ENCODE results near the gene ZCCHC14.
"Not testable (repeated sequence)": the region's sequence is repeated elsewhere in the genome, so short reads cannot be mapped to it uniquely, and the experiment has no call there.

Gene ZCCHC14

GRCh38 chr16:87503232-87503937 is 10.6 kb upstream of the ZCCHC14 start:
- H3K18ac ChIP-seq (ENCODE audit: low read length); H3K4me3 ChIP-seq (ENCODE audit: low read length in 2 of 2); H2BK12ac ChIP-seq (ENCODE audit: low read length); H3K79me1 ChIP-seq (ENCODE audit: low read depth, low read length); H3K27ac ChIP-seq (replicated peaks; ENCODE audit: low read length); H3K9ac ChIP-seq (ENCODE audit: low read depth, low read length, poor library complexity); H2AK5ac ChIP-seq (ENCODE audit: low read depth, low read length); H3K14ac ChIP-seq (ENCODE audit: low read length); H4K91ac ChIP-seq (ENCODE audit: low read depth, low read length, poor library complexity); H3K36me3 ChIP-seq (replicated peaks in 1 of 2; ENCODE audit: control insufficient read depth in 2 of 2, insufficient read depth in 2 of 2, low read length in 2 of 2); H3K23ac ChIP-seq (ENCODE audit: low read depth, low read length, poor library complexity); H2BK15ac ChIP-seq (ENCODE audit: low read length); H2BK120ac ChIP-seq (ENCODE audit: low read depth, low read length); DNase-seq (ENCODE audit: low spot score); H2AFZ ChIP-seq (ENCODE audit: low read length); H4K8ac ChIP-seq (ENCODE audit: low read depth, low read length); H3K4ac ChIP-seq (ENCODE audit: low read length); H2BK5ac ChIP-seq (ENCODE audit: low read length); H3K27me3 ChIP-seq (ENCODE audit: control insufficient read depth in 3 of 3, insufficient read depth in 3 of 3, low read depth in 1 of 3, low read length in 3 of 3); H3K4me2 ChIP-seq (ENCODE audit: insufficient read depth, low read length, poor library complexity, severe bottlenecking); H3K4me1 ChIP-seq (ENCODE audit: control insufficient read depth in 2 of 2, insufficient read depth in 1 of 2, low read depth in 1 of 2, low read length in 2 of 2): not testable (repeated sequence)
- peaks cover 0 to 11% of the 10 kb centered on the region in 2 donors for H3K9me3 ChIP-seq (replicated peaks in 1 of 2; ENCODE audit: control insufficient read depth in 2 of 2, insufficient read depth in 1 of 2, low read depth in 1 of 2, low read length in 2 of 2)
- WGBS, 2 donors (ENCODE audit: extremely low coverage in 2 of 2, insufficient read length in 2 of 2, insufficient replicate concordance in 1 of 2) = no CpG with 5 or more reads among the region's 18 CpGs

DNA sequence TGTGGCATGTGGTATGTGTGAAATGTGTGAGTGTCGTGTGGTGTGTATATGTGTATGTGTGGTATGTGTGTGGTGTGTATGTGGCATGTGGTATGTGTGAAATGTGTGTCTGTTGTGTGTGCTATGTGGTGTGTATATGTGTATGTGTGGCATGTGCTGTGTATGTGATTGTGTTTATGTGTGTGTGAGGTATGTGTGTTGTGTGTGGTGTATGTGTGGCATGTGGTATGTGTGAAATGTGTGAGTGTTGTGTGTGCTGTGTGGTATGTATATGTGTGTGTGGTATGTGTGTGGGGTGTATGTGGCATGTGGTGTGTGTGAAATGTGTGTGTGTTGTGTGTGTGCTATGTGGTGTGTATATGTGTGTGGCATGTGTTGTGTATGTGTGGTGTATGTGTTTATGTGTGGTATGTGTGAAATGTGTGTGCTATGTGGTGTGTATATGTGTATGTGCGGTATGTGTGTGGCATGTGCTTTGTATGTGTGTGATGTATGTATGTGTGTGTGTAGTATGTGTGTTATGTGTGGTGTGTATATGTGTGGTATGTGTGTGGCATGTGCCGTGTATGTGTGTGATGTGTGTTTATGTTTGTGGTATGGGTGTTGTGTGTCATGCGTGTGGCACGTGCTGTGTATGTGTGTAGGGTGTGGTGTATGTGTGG is 9.6 kb upstream of the ZCCHC14 start:
- H3K27ac ChIP-seq (replicated peaks; ENCODE audit: low read length) = peak overlapping the region; percentile 26
- H3K4me1 ChIP-seq (ENCODE audit: control insufficient read depth in 2 of 2, insufficient read depth in 1 of 2, low read depth in 1 of 2, low read length in 2 of 2) = peaks cover 0 to 3% of the 10 kb centered on the region in 2 donors
- H3K23ac ChIP-seq (ENCODE audit: low read depth, low read length, poor library complexity) = peak overlapping the region; percentile 46
- H3K4me3 ChIP-seq (ENCODE audit: low read length in 2 of 2) = peak overlapping the region in 1 of 2 donors; percentile 68
- H4K8ac ChIP-seq (ENCODE audit: low read depth, low read length) = no peak overlapping the region
- no peak overlapping the region for H2BK120ac ChIP-seq (ENCODE audit: low read depth, low read length)
- H3K14ac ChIP-seq (ENCODE audit: low read length) = peak overlapping the region; percentile 2
- peaks cover 0 to 4% (median 0%) of the 10 kb centered on the region in 3 experiments for H3K27me3 ChIP-seq (ENCODE audit: control insufficient read depth in 3 of 3, insufficient read depth in 3 of 3, low read depth in 1 of 3, low read length in 3 of 3)
- peak overlapping the region; percentile 38 for H3K18ac ChIP-seq (ENCODE audit: low read length)
- no peak overlapping the region for H2AFZ ChIP-seq (ENCODE audit: low read length)
- H3K9ac ChIP-seq (ENCODE audit: low read depth, low read length, poor library complexity) = peak overlapping the region; percentile 73
- peak overlapping the region; percentile 36 for H2BK12ac ChIP-seq (ENCODE audit: low read length)
- peaks cover 0 to 5% of the 10 kb centered on the region in 2 donors for H3K36me3 ChIP-seq (replicated peaks in 1 of 2; ENCODE audit: control insufficient read depth in 2 of 2, insufficient read depth in 2 of 2, low read length in 2 of 2)
- no peak for DNase-seq (ENCODE audit: low spot score)
- 100% methylated on average over 2 to 5 of the region's 5 CpGs for WGBS, 2 donors (ENCODE audit: extremely low coverage in 2 of 2, insufficient read length in 2 of 2, insufficient replicate concordance in 1 of 2)
- no peak overlapping the region for H2BK5ac ChIP-seq (ENCODE audit: low read length)
- peaks cover 0 to 11% of the 10 kb centered on the region in 2 donors for H3K9me3 ChIP-seq (replicated peaks in 1 of 2; ENCODE audit: control insufficient read depth in 2 of 2, insufficient read depth in 1 of 2, low read depth in 1 of 2, low read length in 2 of 2)
- peak overlapping the region; percentile 34 for H4K91ac ChIP-seq (ENCODE audit: low read depth, low read length, poor library complexity)
- no peak overlapping the region for H3K4ac ChIP-seq (ENCODE audit: low read length)
- H3K4me2 ChIP-seq (ENCODE audit: insufficient read depth, low read length, poor library complexity, severe bottlenecking) = no peak overlapping the region
- H2BK15ac ChIP-seq (ENCODE audit: low read length) = no peak overlapping the region
- no peak overlapping the region for H2AK5ac ChIP-seq (ENCODE audit: low read depth, low read length)
- H3K79me1 ChIP-seq (ENCODE audit: low read depth, low read length) = no peaks in the 10 kb centered on the region

DNA sequence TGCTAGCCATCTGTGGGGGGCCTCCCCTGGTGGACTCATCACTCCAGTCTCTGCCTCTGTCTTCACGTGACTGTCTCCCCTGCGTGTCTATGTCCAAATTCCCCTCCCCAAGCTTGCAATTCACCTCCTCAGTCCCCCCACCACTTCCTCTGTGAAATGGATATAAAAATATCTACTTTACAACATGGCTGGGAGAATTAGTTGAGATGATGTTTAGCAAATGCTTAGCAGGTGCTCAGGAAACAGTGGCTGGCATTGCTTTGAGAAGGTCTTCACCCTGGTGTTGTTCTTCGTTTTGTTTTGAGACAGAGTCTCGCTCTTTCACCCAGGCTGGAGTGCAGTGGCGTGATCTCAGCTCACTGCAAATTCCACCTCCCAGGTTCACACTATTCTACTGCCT is 8.3 kb upstream of the ZCCHC14 start:
- Histone ChIP-seq H3K27ac (replicated peaks; ENCODE audit: low read length) (no peak overlapping the region), H3K36me3 (replicated peaks in 1 of 2; ENCODE audit: control insufficient read depth in 2 of 2, insufficient read depth in 2 of 2, low read length in 2 of 2) (peaks cover 0 to 5% of the 10 kb centered on the region in 2 donors)

GRCh38 chr16:87499189-87499486 is 6.3 kb upstream of the ZCCHC14 start:
- no peak overlapping the region for H2BK120ac ChIP-seq (ENCODE audit: low read depth, low read length)
- no peak overlapping the region for H4K8ac ChIP-seq (ENCODE audit: low read depth, low read length)
- no peak for DNase-seq (ENCODE audit: low spot score)
- H3K9me3 ChIP-seq (replicated peaks in 1 of 2; ENCODE audit: control insufficient read depth in 2 of 2, insufficient read depth in 1 of 2, low read depth in 1 of 2, low read length in 2 of 2) = peaks cover 0 to 11% of the 10 kb centered on the region in 2 donors
- H3K36me3 ChIP-seq (replicated peaks in 1 of 2; ENCODE audit: control insufficient read depth in 2 of 2, insufficient read depth in 2 of 2, low read length in 2 of 2) = peaks cover 0 to 5% of the 10 kb centered on the region in 2 donors
- no peak overlapping the region for H3K23ac ChIP-seq (ENCODE audit: low read depth, low read length, poor library complexity)
- no peaks in the 10 kb centered on the region for H3K79me1 ChIP-seq (ENCODE audit: low read depth, low read length)
- H3K4ac ChIP-seq (ENCODE audit: low read length) = no peak overlapping the region
- WGBS, 2 donors (ENCODE audit: extremely low coverage in 2 of 2, insufficient read length in 2 of 2, insufficient replicate concordance in 1 of 2) = no CpG with 5 or more reads among the region's 2 CpGs
- no peak overlapping the region for H2AK5ac ChIP-seq (ENCODE audit: low read depth, low read length)
- no peak overlapping the region for H2BK12ac ChIP-seq (ENCODE audit: low read length)
- H2BK5ac ChIP-seq (ENCODE audit: low read length) = no peak overlapping the region
- H3K18ac ChIP-seq (ENCODE audit: low read length) = no peak overlapping the region
- no peak overlapping the region for H2BK15ac ChIP-seq (ENCODE audit: low read length)
- no peak overlapping the region for H2AFZ ChIP-seq (ENCODE audit: low read length)
- no peak overlapping the region for H3K14ac ChIP-seq (ENCODE audit: low read length)
- peaks cover 0 to 4% (median 0%) of the 10 kb centered on the region in 3 experiments for H3K27me3 ChIP-seq (ENCODE audit: control insufficient read depth in 3 of 3, insufficient read depth in 3 of 3, low read depth in 1 of 3, low read length in 3 of 3)
- H3K4me3 ChIP-seq (ENCODE audit: low read length in 2 of 2) = no peak overlapping the region
- no peak overlapping the region for H3K4me2 ChIP-seq (ENCODE audit: insufficient read depth, low read length, poor library complexity, severe bottlenecking)
- no peak overlapping the region for H3K9ac ChIP-seq (ENCODE audit: low read depth, low read length, poor library complexity)
- no peak overlapping the region for H3K27ac ChIP-seq (replicated peaks; ENCODE audit: low read length)
- no peak overlapping the region for H4K91ac ChIP-seq (ENCODE audit: low read depth, low read length, poor library complexity)
- H3K4me1 ChIP-seq (ENCODE audit: control insufficient read depth in 2 of 2, insufficient read depth in 1 of 2, low read depth in 1 of 2, low read length in 2 of 2) = peaks cover 0 to 3% of the 10 kb centered on the region in 2 donors

More for the DNA sequence above, 8.3 kb upstream of the ZCCHC14 start:
- Histone ChIP-seq H3K4me2 (ENCODE audit: insufficient read depth, low read length, poor library complexity, severe bottlenecking) (no peak overlapping the region), H4K91ac (ENCODE audit: low read depth, low read length, poor library complexity) (no peak overlapping the region), H2BK12ac (ENCODE audit: low read length) (no peak overlapping the region), H2BK5ac (ENCODE audit: low read length) (no peak overlapping the region), H3K79me1 (ENCODE audit: low read depth, low read length) (no peaks in the 10 kb centered on the region), H2BK15ac (ENCODE audit: low read length) (no peak overlapping the region), H3K23ac (ENCODE audit: low read depth, low read length, poor library complexity) (no peak overlapping the region), H3K27me3 (ENCODE audit: control insufficient read depth in 3 of 3, insufficient read depth in 3 of 3, low read depth in 1 of 3, low read length in 3 of 3) (peaks cover 0 to 4% (median 0%) of the 10 kb centered on the region in 3 experiments), H2AFZ (ENCODE audit: low read length) (no peak overlapping the region), H3K4ac (ENCODE audit: low read length) (no peak overlapping the region), H3K9ac (ENCODE audit: low read depth, low read length, poor library complexity) (no peak overlapping the region), H3K14ac (ENCODE audit: low read length) (no peak overlapping the region), H3K4me1 (ENCODE audit: control insufficient read depth in 2 of 2, insufficient read depth in 1 of 2, low read depth in 1 of 2, low read length in 2 of 2) (peaks cover 0 to 3% of the 10 kb centered on the region in 2 donors), H3K4me3 (ENCODE audit: low read length in 2 of 2) (no peak overlapping the region), H3K9me3 (replicated peaks in 1 of 2; ENCODE audit: control insufficient read depth in 2 of 2, insufficient read depth in 1 of 2, low read depth in 1 of 2, low read length in 2 of 2) (peaks cover 0 to 11% of the 10 kb centered on the region in 2 donors), H3K18ac (ENCODE audit: low read length) (no peak overlapping the region), H2BK120ac (ENCODE audit: low read depth, low read length) (no peak overlapping the region), H2AK5ac (ENCODE audit: low read depth, low read length) (no peak overlapping the region), H4K8ac (ENCODE audit: low read depth, low read length) (no peak overlapping the region)
- WGBS, 2 donors (ENCODE audit: extremely low coverage in 2 of 2, insufficient read length in 2 of 2, insufficient replicate concordance in 1 of 2) = no CpG with 5 or more reads among the region's 5 CpGs
- no peak for DNase-seq (ENCODE audit: low spot score)
